ENCODE measurements around the gene ARHGAP28.

ARHGAP28 gene

GRCh38 chr18:6954501-6954900 is 225.0 kb downstream of the ARHGAP28 start:
- FAIRE-seq (no peak), DNase-seq (ENCODE audit: insufficient read length, low spot score) (no peak)
- TF ChIP-seq PAX5 (IDR thresholded peaks at IDR 0.05; ENCODE audit: insufficient read depth, low read length, severe bottlenecking) (no peak), SPI1 (IDR thresholded peaks at IDR 0.05; ENCODE audit: low read depth, low read length) (no peak), POLR2AphosphoS5 (IDR thresholded peaks at IDR 0.05; ENCODE audit: low read depth, low read length) (no peak), POU2F2 (IDR thresholded peaks at IDR 0.05; ENCODE audit: low read depth, low read length) (no peak), TAF1 (IDR thresholded peaks at IDR 0.05; ENCODE audit: low read depth, low read length) (no peak), POLR2A (IDR thresholded peaks at IDR 0.05; ENCODE audit: low read depth, low read length) (no peak)

- TF ChIP-seq PAX5 (IDR thresholded peaks at IDR 0.05; ENCODE audit: insufficient read depth, low read length, severe bottlenecking) (no peak), TAF1 (IDR thresholded peaks at IDR 0.05; ENCODE audit: low read depth, low read length) (no peak), POU2F2 (IDR thresholded peaks at IDR 0.05; ENCODE audit: low read depth, low read length) (no peak), SPI1 (IDR thresholded peaks at IDR 0.05; ENCODE audit: low read depth, low read length) (no peak), POLR2A (IDR thresholded peaks at IDR 0.05; ENCODE audit: low read depth, low read length) (no peak), POLR2AphosphoS5 (IDR thresholded peaks at IDR 0.05; ENCODE audit: low read depth, low read length) (no peak)
- DNase-seq (ENCODE audit: insufficient read length, low spot score) = no peak
- no peak for FAIRE-seq
Observed at GRCh38 chr18:6955304-6955703, 225.8 kb downstream of the ARHGAP28 start.

- DNase-seq (ENCODE audit: insufficient read length, low spot score) (no peak), FAIRE-seq (no peak)
- TF ChIP-seq POLR2AphosphoS5 (IDR thresholded peaks at IDR 0.05; ENCODE audit: low read depth, low read length) = no peak
- TF ChIP-seq POU2F2 (IDR thresholded peaks at IDR 0.05; ENCODE audit: low read depth, low read length) = no peak
- TF ChIP-seq TAF1 (IDR thresholded peaks at IDR 0.05; ENCODE audit: low read depth, low read length) = no peak
- TF ChIP-seq SPI1 (IDR thresholded peaks at IDR 0.05; ENCODE audit: low read depth, low read length) = no peak
- no peak for TF ChIP-seq POLR2A (IDR thresholded peaks at IDR 0.05; ENCODE audit: low read depth, low read length)
- TF ChIP-seq PAX5 (IDR thresholded peaks at IDR 0.05; ENCODE audit: insufficient read depth, low read length, severe bottlenecking) = no peak
Observed at GRCh38 chr18:6956495-6956894, 227.0 kb downstream of the ARHGAP28 start.

- FAIRE-seq (no peak), DNase-seq (ENCODE audit: insufficient read length, low spot score) (no peak)
- no peak for TF ChIP-seq SPI1 (IDR thresholded peaks at IDR 0.05; ENCODE audit: low read depth, low read length)
- TF ChIP-seq POU2F2 (IDR thresholded peaks at IDR 0.05; ENCODE audit: low read depth, low read length) = no peak
- no peak for TF ChIP-seq PAX5 (IDR thresholded peaks at IDR 0.05; ENCODE audit: insufficient read depth, low read length, severe bottlenecking)
- TF ChIP-seq POLR2AphosphoS5 (IDR thresholded peaks at IDR 0.05; ENCODE audit: low read depth, low read length) = no peak
- TF ChIP-seq TAF1 (IDR thresholded peaks at IDR 0.05; ENCODE audit: low read depth, low read length) = no peak
- no peak for TF ChIP-seq POLR2A (IDR thresholded peaks at IDR 0.05; ENCODE audit: low read depth, low read length)
Observed at GRCh38 chr18:6956999-6957398, 227.5 kb downstream of the ARHGAP28 start.

GRCh38 chr18:6959110-6959509 is 229.6 kb downstream of the ARHGAP28 start:
- FAIRE-seq (no peak), DNase-seq (ENCODE audit: insufficient read length, low spot score) (no peak)
- TF ChIP-seq POLR2A (IDR thresholded peaks at IDR 0.05; ENCODE audit: low read depth, low read length) = no peak
- TF ChIP-seq SPI1 (IDR thresholded peaks at IDR 0.05; ENCODE audit: low read depth, low read length) = no peak
- no peak for TF ChIP-seq TAF1 (IDR thresholded peaks at IDR 0.05; ENCODE audit: low read depth, low read length)
- no peak for TF ChIP-seq POU2F2 (IDR thresholded peaks at IDR 0.05; ENCODE audit: low read depth, low read length)
- no peak for TF ChIP-seq PAX5 (IDR thresholded peaks at IDR 0.05; ENCODE audit: insufficient read depth, low read length, severe bottlenecking)
- TF ChIP-seq POLR2AphosphoS5 (IDR thresholded peaks at IDR 0.05; ENCODE audit: low read depth, low read length) = no peak

- no peak for FAIRE-seq
- TF ChIP-seq TAF1 (IDR thresholded peaks at IDR 0.05; ENCODE audit: low read depth, low read length) (no peak), POLR2A (IDR thresholded peaks at IDR 0.05; ENCODE audit: low read depth, low read length) (no peak), POU2F2 (IDR thresholded peaks at IDR 0.05; ENCODE audit: low read depth, low read length) (no peak), SPI1 (IDR thresholded peaks at IDR 0.05; ENCODE audit: low read depth, low read length) (no peak)
- no peak for DNase-seq (ENCODE audit: insufficient read length, low spot score)
Observed at GRCh38 chr18:6960124-6960523, 230.6 kb downstream of the ARHGAP28 start.

GRCh38 chr18:6960656-6961055 is 231.1 kb downstream of the ARHGAP28 start:
- no peak for DNase-seq (ENCODE audit: insufficient read length, low spot score)
- TF ChIP-seq POLR2A (IDR thresholded peaks at IDR 0.05; ENCODE audit: low read depth, low read length) = no peak
- TF ChIP-seq POLR2AphosphoS5 (IDR thresholded peaks at IDR 0.05; ENCODE audit: low read depth, low read length) = no peak
- no peak for TF ChIP-seq PAX5 (IDR thresholded peaks at IDR 0.05; ENCODE audit: insufficient read depth, low read length, severe bottlenecking)
- TF ChIP-seq TAF1 (IDR thresholded peaks at IDR 0.05; ENCODE audit: low read depth, low read length) = no peak
- TF ChIP-seq POU2F2 (IDR thresholded peaks at IDR 0.05; ENCODE audit: low read depth, low read length) = no peak
- no peak for TF ChIP-seq SPI1 (IDR thresholded peaks at IDR 0.05; ENCODE audit: low read depth, low read length)
- FAIRE-seq = no peak

GRCh38 chr18:6961331-6961730 is 231.8 kb downstream of the ARHGAP28 start:
- TF ChIP-seq POLR2AphosphoS5 (IDR thresholded peaks at IDR 0.05; ENCODE audit: low read depth, low read length) (no peak), SPI1 (IDR thresholded peaks at IDR 0.05; ENCODE audit: low read depth, low read length) (no peak), POU2F2 (IDR thresholded peaks at IDR 0.05; ENCODE audit: low read depth, low read length) (no peak), POLR2A (IDR thresholded peaks at IDR 0.05; ENCODE audit: low read depth, low read length) (no peak), TAF1 (IDR thresholded peaks at IDR 0.05; ENCODE audit: low read depth, low read length) (no peak), PAX5 (IDR thresholded peaks at IDR 0.05; ENCODE audit: insufficient read depth, low read length, severe bottlenecking) (no peak)
- FAIRE-seq = no peak
- DNase-seq (ENCODE audit: insufficient read length, low spot score) = no peak

- FAIRE-seq (no peak), DNase-seq (ENCODE audit: insufficient read length, low spot score) (no peak)
- no peak for TF ChIP-seq POLR2AphosphoS5 (IDR thresholded peaks at IDR 0.05; ENCODE audit: low read depth, low read length)
- no peak for TF ChIP-seq SPI1 (IDR thresholded peaks at IDR 0.05; ENCODE audit: low read depth, low read length)
- no peak for TF ChIP-seq TAF1 (IDR thresholded peaks at IDR 0.05; ENCODE audit: low read depth, low read length)
- TF ChIP-seq PAX5 (IDR thresholded peaks at IDR 0.05; ENCODE audit: insufficient read depth, low read length, severe bottlenecking) = no peak
- TF ChIP-seq POU2F2 (IDR thresholded peaks at IDR 0.05; ENCODE audit: low read depth, low read length) = no peak
- no peak for TF ChIP-seq POLR2A (IDR thresholded peaks at IDR 0.05; ENCODE audit: low read depth, low read length)
Observed at GRCh38 chr18:6962571-6963451, 233.3 kb downstream of the ARHGAP28 start.

All from GM12891 (cell line).